GM18868 (cell line): ENCODE results near the gene SPOCK3.
A peak's percentile ranks its signal among the peaks of the same experiment; 100 is the strongest.
"Not testable (repeated sequence)": the region's sequence is repeated elsewhere in the genome, so short reads cannot be mapped to it uniquely, and the experiment has no call there.

Experiments used
- ATAC-seq: cut with Tn5 transposase; IDR thresholded peaks from one replicate; pipeline ENCODE4 v1.9.1; 2021; ENCODE audit warnings: mild to moderate bottlenecking, moderate library complexity; ENCODE audit not compliant: unreplicated experiment

Gene SPOCK3

GRCh38 chr4:167234316-167234881 is at the start of gene SPOCK3:
SPOCK3 (minus strand) TSS chr4:167234494.
- peak; percentile 58 for ATAC-seq

DNA sequence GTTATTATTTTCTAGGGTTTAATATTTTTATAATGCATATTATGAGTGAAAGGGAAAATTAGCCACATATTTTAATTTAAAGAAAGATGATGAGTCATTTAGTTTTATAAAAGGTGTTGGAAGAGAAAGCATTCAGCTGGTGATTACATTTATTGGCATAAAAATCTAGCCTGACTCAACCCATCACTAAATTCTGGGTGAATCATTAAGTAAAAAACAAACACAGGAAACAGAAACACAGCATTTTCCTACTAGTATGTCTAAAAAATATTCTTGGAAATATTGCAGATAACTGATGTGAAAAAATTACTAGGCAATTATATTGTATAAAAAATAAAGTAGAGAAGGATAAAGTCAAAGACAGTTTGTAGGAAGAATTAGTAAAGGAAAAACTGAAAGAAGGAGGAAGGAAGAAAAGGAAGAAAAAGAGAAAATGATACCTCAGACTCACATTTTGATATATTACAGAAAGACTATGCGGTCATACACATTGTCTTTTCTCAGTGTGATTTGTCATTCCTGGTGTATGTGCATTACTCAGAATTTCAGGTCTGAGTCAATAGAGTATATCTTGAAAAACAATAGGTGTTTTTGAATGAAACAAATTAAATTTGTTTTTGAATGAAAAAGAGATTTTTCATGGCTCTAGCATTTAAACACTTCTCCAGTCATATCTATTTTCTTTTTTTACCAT is 48.0 kb upstream of the SPOCK3 start:
- no peak for ATAC-seq

- not testable (repeated sequence) for ATAC-seq
Measured at GRCh38 chr4:167281545-167281944, 47.3 kb upstream of the SPOCK3 start.

DNA sequence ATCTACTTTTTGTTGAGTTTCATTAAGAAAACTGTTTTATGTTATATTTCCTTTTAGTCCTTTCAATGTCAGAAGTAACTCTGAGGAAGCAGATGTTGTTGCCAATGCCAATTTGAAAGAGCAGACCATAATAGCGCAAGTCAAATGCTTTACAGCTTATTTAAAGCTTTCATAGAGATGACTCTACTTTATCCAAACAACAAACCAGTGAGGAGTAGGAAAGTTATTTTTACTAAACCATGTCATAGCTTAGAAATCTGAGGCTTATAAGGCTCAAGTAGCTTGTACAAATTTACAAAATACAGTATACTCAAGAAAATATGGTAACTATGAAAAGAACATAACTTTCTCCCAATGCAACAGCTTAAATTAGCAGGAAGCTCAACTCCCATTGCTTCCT is 40.1 kb upstream of the SPOCK3 start:
- no peak for ATAC-seq

DNA sequence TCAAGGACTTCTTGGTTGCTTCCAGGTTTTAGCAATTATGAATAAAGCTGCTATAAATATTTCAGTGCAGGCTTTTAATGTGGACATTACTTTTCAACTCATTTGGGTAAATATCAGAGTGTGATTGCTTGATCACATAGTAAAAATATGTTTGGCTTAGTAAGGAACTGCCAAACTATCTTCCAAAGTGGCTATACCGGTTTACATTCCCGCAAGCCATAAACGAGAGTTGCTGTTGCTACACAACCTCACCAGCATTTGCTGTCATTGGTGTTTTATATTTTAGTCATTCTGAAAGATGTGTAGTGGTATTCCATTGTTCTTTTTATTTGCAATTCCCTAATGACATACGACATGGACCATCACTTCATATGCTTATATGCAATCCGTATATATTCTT is 30.9 kb upstream of the SPOCK3 start:
- no peak for ATAC-seq

DNA sequence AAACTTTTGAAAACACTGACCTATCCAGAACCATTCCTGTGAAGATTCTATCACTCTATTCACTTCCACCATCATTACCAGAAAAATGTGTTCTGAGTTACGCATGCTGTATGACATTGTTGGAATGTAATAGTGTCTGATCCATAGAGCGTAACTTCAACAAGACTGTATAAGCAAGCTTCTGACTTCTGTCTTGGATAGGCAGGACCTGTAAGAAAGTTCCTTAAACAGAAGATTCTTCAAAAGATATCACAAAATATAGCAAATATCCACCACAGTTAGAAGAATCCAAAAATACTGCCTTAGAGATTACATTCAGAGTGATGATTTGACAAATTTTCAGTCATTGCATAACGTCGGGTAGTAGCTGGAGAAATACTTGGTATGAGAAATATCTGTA is 14.0 kb upstream of the SPOCK3 start:
- no peak for ATAC-seq

DNA sequence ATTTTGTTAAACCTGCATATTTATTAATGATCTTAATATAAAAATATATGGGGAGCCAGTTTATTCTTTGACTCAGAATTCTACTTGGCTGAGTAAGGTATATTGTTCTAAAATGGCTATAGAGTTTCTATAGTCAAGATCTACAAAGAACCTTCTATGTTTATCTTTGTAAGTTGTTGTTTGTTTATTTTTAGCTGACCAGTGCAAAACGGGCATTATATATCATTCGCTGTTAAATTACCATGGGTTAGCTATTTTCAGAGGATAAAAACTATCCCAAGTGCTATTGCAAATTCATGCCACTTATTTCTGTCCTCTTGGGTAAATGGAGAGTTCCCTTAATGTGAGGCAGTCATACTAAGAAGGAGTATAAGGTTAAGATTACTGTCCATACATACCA is 5.3 kb upstream of the SPOCK3 start:
- ATAC-seq: no peak

GRCh38 chr4:167238226-167238625 is 3.9 kb upstream of the SPOCK3 start:
- no peak for ATAC-seq

DNA sequence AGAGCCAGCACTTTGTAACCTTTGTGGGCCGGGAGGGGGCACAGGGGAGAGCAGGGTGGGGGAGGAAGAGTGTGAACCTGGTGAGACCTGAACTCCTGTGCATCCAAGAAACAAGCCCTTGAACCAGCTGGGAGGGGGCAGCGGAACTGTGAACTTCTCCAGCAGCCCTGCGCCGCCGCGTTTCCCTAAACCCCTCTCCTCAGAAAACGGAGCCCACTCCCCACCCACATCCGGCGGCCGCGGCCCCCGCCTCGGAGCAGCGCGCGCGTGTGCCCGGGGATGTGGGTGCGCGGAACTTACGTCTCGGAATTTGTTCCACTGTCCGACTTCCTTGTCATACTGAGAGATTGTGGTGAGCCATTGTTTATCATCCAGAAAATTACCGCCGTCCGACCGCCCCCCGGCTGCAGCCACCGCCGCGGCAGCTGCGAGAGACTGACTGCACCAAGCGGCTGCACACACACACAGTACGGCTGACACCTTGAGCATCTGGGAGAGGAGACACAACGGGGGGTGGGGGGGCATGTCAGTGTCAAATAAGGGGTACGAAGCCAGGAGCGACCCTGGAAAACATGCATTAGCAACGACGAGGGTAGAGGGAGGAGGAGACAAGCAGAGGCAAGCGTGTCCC is 494 bp downstream of the SPOCK3 start:
- peak; percentile 74 for ATAC-seq

DNA sequence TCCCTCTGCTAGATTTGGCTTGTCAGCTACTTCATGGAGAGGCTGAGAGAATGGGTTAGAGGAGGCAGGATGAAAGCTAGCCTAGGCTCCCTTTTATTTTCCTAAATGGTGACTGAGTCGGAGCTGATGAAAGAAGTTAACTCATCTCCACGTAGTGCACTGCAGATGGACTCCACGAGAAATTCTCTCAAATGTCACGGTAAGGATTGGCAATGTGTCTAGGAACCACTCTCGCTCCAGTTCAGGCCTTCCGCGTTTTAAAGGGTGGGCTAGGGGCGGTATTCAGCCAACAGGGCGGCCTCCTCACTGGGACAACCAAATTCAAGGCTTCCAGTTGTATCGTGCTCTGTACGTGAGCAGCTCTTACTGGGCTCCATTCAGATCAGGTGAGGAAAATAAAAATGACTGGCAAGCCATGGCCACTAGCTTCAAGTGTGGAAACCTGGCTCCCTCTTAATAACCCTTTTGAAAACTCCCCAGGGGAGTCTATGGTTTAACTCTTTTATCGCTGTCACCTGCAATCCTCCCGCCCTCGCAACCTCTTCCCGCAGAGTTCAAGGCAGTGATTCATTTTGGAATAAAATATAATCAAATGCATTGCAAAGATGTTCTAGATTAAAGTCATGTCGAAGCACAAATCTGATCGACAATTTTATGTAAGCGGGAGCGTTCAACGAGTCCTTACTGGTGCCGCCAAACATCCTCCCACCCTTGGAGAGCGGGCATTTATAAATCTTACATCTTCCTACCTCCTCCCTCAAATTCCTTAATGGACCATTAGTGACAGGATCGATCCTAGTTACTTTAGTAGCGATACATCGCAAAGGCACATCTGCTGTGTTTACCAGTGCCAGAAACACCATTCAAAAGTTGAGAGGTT is 1.2 kb downstream of the SPOCK3 start:
- ATAC-seq: no peak

GRCh38 chr4:167230744-167231143 is 3.5 kb downstream of the SPOCK3 start:
- ATAC-seq: no peak

GRCh38 chr4:167222099-167222498 is 12.2 kb downstream of the SPOCK3 start:
- ATAC-seq: peak; percentile 87

GRCh38 chr4:167221084-167221483 is 13.2 kb downstream of the SPOCK3 start:
- no peak for ATAC-seq

DNA sequence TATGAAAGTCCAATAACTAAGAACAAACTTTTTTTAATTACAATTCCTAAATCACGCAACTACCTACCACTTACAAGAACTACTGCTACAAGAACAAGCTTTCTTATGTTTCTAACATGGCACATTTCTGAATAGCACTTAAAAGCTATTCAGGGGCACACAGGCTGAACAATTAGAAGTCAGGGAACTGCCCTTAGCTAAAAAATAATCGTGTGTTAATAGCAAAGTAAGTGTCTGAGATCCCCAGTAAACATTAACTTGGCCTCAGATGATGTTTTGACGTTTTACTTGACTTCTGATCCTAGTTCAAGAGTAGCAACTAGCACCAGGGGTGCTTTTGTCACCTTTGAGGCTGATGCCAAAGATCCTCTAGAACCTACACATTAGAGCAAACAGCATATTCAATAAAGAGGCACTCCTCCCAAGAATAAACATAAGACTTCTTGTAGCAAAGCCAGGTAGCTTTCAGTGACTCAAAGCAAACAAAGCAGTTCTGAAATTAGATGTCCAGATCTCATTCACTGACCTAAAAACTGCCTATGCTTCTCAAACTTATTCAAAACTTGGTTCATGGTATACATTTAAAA is 16.2 kb downstream of the SPOCK3 start:
- peak; percentile 78 for ATAC-seq

- ATAC-seq: no peak
Measured at GRCh38 chr4:167216783-167217182, 17.5 kb downstream of the SPOCK3 start.

DNA sequence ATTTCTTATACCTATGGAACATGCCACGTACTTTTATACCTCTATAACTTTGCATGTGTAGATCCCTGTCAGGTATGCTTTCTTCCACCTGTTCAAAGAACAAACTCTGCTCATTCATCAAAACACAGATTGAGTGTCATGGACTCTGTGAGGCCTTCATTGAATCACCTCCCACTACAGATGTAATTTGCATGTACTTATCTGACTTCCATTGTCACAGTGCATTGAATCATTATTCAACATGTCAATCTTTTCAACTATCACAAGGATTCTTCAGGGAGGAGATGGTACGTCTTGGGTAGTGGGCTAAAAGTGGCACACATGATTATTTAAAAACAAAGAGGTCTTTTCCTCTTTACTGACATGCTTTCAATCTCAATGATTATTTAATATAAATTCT is 24.1 kb downstream of the SPOCK3 start:
- ATAC-seq: no peak

GRCh38 chr4:167196344-167197012 is 37.8 kb downstream of the SPOCK3 start:
- no peak for ATAC-seq

- ATAC-seq: no peak
Measured at GRCh38 chr4:167190379-167190778, 43.9 kb downstream of the SPOCK3 start.

- ATAC-seq: no peak
Measured at GRCh38 chr4:167185465-167185864, 48.8 kb downstream of the SPOCK3 start.

DNA sequence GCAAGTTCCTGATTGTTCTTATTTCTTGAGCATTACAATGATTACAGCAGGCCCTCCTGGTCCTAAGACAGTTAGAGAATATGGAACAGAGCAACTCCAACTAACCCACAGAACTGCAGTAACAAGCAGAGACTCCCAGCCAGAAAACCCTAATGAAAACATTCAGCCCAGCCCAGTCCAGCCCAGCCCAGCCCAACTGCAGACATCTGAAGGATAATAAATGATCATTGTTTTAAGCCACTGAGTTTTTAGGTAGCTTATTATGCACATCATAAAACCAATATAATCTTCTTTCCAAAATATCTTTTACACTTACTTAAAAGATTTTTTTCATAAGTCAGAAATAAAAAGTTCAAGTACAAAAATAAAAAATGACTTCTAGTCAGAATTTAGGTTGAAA is 51.3 kb downstream of the SPOCK3 start:
- ATAC-seq: no peak

- peak; percentile 92 for ATAC-seq
Measured at GRCh38 chr4:167177925-167178324, 56.4 kb downstream of the SPOCK3 start.
